Measurements from ENCODE around the gene COPRS. TPM values are rescaled to one million over a fixed set of nuclear protein-coding genes. Genes with fewer than 3 reads are reported as not detected.
A peak's percentile ranks its signal among the peaks of the same experiment; 100 is the strongest.

COPRS gene
- total RNA-seq, 4 donors from 2014 or later = 23.8 to 45.2 (median 37.0) TPM

GRCh38 chr17:31853911-31854470 is 5.1 kb downstream of the COPRS start:
- WGBS, 2 donors = 79 to 85% methylated on average over 7 of the region's 7 CpGs
- Histone ChIP-seq H3K4me1 (peaks cover 0 to 20% (median 11%) of the 10 kb centered on the region in 3 donors), H3K9me3 (no peaks in the 10 kb centered on the region), H3K36me3 (peaks cover 7 to 37% (median 11%) of the 10 kb centered on the region in 3 donors), H3K4me3 (no peak overlapping the region), H3K27ac (peak overlapping the region in 1 of 4 donors; percentile 9), H3K27me3 (no peaks in the 10 kb centered on the region)
- intact Hi-C loops (cut with DNase I) = no loop called here
- DNase-seq = no peak
- TF ChIP-seq CTCF (IDR thresholded peaks at IDR 0.05) (no peak), POLR2A (IDR thresholded peaks at IDR 0.05) (no peak)

- no peak for DNase-seq
- no peaks in the 10 kb centered on the region for H3K9me3 ChIP-seq
- no peak overlapping the region for H3K27ac ChIP-seq
- H3K36me3 ChIP-seq = no peaks in the 10 kb centered on the region
- intact Hi-C loops (cut with DNase I) = loop anchor here (10.0 kb wide), 1 partner anchor 410 kb away; no protein-coding TSS in a partner anchor
- H3K4me1 ChIP-seq = peaks cover 4 to 22% (median 18%) of the 10 kb centered on the region in 3 donors
- 32 to 36% methylated on average over 3 of the region's 3 CpGs for WGBS, 2 donors
- TF ChIP-seq CTCF (IDR thresholded peaks at IDR 0.05) = no peak
- no peak for TF ChIP-seq POLR2A (IDR thresholded peaks at IDR 0.05)
- H3K4me3 ChIP-seq = no peak overlapping the region
- peaks cover 0 to 8% (median 0%) of the 10 kb centered on the region in 4 donors for H3K27me3 ChIP-seq
Measured at GRCh38 chr17:31845291-31845690, 13.8 kb downstream of the COPRS start.

GRCh38 chr17:31843070-31843745 is 15.8 kb downstream of the COPRS start:
- 25 to 26% methylated on average over 6 of the region's 8 CpGs for WGBS, 2 donors
- H3K36me3 ChIP-seq = no peaks in the 10 kb centered on the region
- peak overlapping the region in 3 of 4 donors; percentile 13 to 37 (median 17) for H3K4me3 ChIP-seq
- TF ChIP-seq POLR2A (IDR thresholded peaks at IDR 0.05) (no peak), CTCF (IDR thresholded peaks at IDR 0.05) (no peak)
- peak overlapping the region in 3 of 4 donors; percentile 35 to 70 (median 68) for H3K27ac ChIP-seq
- H3K27me3 ChIP-seq = peaks cover 0 to 8% (median 0%) of the 10 kb centered on the region in 4 donors
- H3K9me3 ChIP-seq = no peaks in the 10 kb centered on the region
- peaks cover 4 to 22% (median 18%) of the 10 kb centered on the region in 3 donors for H3K4me1 ChIP-seq
- intact Hi-C loops (cut with DNase I) = loop anchor here (5.0 to 10.0 kb wide), 2 partner anchors 286 to 408 kb away; no protein-coding TSS in a partner anchor
- DNase-seq = no peak

GRCh38 chr17:31842195-31843069 is 16.6 kb downstream of the COPRS start:
- 14 to 16% methylated on average over 14 of the region's 22 CpGs for WGBS, 2 donors
- DNase-seq = no peak

More at GRCh38 chr17:31842195-31843069, 16.6 kb downstream of the COPRS start:
- peak; percentile 93 to 99 (median 98) for TF ChIP-seq CTCF (IDR thresholded peaks at IDR 0.05)
- no peak for TF ChIP-seq POLR2A (IDR thresholded peaks at IDR 0.05)
- Histone ChIP-seq H3K4me1 (peaks cover 4 to 22% (median 18%) of the 10 kb centered on the region in 3 donors), H3K4me3 (peak overlapping the region in 3 of 4 donors; percentile 13 to 37 (median 17)), H3K27me3 (peaks cover 0 to 8% (median 0%) of the 10 kb centered on the region in 4 donors), H3K36me3 (no peaks in the 10 kb centered on the region), H3K27ac (peak overlapping the region in 3 of 4 donors; percentile 35 to 70 (median 68)), H3K9me3 (no peaks in the 10 kb centered on the region)
- intact Hi-C loops (cut with DNase I) = loop anchor here (5.0 to 10.0 kb wide), 2 partner anchors 285 to 408 kb away; no protein-coding TSS in a partner anchor
